CD4-positive, alpha-beta T cell treated with Interleukin-10 for 1 hour (primary cell): Measurements from ENCODE around the gene APOM.

Experiments
- DNase-seq: peaks from one replicate; pipeline ENCODE4 v3.0.0-alpha.2; 2020

APOM gene

DNA sequence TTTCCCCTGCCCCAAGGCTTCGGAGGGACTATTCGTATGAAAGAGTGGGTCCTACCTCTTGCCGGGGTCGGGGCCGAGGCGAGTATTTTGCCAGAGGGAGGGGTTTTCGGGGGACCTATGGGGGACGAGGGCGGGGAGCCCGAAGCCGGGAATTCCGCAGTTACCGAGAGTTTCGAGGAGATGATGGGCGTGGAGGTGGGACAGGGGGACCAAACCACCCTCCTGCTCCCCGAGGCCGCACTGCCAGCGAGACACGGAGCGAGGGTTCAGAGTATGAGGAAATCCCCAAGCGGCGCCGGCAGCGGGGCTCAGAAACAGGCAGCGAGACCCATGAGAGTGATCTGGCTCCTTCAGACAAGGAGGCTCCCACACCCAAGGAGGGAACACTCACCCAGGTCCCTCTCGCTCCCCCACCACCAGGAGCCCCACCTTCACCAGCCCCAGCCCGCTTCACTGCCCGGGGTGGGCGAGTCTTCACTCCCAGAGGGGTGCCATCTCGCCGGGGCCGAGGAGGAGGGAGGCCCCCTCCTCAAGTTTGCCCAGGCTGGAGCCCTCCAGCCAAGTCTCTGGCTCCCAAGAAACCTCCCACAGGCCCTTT, 23.9 kb upstream of the APOM start:
- no peak for DNase-seq

GRCh38 chr6:31632279-31632946, 23.3 kb upstream of the APOM start:
- no peak for DNase-seq

DNA sequence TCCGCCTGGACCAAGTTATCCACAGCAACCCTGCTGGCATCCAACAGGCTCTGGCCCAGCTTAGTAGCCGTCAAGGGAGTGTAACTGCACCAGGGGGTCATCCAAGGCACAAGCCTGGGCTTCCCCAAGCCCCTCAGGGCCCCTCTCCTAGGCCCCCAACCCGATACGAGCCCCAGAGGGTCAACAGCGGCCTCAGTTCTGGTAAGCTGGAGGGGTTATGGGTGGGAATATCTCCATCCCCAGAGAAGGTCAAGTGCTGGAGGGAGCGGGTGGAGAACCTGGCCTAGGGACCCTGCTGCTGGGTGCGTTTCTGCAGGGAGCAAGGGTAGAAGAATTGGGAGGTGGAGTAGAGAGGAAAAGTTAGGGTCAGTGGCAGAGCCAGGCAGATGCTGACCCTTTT, 22.2 kb upstream of the APOM start:
- no peak for DNase-seq

DNA sequence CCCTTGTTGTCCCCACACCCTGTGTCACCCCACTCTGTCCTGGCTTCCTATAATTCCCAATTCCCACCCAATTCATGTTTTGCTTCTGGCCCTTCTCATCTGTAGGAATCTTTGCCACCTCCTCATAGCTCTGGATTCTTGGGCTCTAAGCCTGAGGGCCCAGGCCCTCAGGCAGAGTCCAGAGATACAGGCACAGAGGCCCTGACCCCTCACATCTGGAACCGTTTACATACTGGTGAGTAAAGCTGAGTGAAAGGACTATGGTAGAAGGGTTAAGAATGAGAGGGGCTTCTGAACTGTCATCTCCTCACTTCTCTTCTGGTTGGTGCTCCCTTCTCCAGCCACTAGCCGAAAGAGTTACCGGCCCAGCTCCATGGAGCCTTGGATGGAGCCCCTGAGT, 21.6 kb upstream of the APOM start:
- no peak for DNase-seq

GRCh38 chr6:31634969-31635575, 20.6 kb upstream of the APOM start:
- DNase-seq, result no peak

- no peak for DNase-seq
Measured at GRCh38 chr6:31636698-31637596, 18.7 kb upstream of the APOM start.

DNA sequence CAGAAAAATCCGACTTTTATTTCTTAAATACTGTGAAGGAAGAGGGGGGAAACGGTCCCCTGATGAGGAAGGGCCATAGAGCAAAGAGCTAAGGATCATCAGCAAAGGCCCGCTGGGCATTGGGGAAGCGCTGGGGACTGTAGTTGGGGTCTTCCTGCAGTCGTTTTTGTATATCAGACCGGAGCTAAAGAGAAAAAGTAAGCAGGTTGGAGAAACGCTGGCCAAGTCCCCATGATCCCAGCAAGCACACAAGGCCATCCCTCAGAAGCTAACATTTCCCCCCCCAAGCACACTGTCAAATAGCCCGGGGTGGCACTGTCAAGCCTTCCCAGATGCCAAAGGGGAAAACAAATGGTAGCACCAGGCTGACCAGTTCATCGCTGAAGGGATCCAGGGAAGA, 16.7 kb upstream of the APOM start:
- no peak for DNase-seq

GRCh38 chr6:31639449-31639861, 16.2 kb upstream of the APOM start:
- no peak for DNase-seq

DNA sequence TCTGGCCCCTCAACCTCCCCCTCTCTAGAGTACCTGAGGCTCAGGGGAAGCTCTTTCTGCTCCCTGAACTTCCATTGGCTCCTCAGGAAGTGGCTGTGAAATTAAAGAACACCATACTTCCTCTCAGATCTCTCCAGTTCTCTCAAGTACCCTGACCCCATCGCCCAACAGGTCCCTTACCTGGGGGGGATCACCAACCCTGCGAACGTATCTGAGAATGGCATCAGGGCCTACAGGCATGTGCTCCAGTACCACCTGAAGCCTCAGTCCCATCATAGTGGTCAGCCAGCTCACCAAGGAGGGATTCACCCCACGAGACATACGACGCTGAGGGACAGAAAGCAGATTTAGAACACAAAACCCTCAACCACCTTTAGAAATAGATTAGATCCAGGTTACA, 15.1 kb upstream of the APOM start:
- DNase-seq, result no peak

GRCh38 chr6:31641370-31641769, 14.3 kb upstream of the APOM start:
- DNase-seq, result no peak

DNA sequence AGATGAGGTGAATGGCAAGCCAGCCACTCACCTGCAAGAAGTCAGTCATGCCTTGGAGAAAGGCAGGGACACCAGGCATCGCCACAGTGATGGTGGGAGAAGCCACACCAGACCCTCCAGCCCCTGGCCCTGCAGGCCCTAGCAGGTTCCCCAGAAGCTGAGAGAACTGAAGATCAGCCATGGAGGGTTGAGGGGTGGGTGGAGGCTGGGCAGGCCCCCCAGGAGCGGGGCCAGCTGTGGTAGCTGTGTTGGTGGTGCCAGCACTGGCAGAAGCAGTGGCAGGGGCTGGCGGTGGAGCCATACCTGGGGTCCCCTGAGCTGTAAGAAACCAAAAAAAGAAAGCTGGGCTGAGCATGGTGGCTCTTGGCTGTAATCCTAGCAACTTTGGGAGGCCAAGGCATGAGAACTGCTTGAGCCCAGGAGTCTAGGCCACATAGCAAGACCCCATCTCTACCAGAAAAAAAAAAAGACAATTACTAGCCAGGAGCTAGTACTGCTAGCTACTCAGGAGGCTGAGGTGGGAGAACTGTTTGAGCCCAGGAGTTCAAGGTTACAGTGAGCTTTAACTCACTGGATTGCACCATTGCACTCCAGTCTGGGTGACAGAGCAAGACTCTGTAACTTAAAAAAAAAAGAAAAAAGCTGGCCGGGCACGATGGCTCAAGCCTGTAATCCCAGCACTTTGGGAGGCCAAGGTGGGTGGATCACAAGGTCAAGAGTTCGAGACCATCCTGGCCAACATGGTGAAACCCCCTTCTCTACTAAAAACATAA, 12.7 kb upstream of the APOM start:
- no peak for DNase-seq

DNA sequence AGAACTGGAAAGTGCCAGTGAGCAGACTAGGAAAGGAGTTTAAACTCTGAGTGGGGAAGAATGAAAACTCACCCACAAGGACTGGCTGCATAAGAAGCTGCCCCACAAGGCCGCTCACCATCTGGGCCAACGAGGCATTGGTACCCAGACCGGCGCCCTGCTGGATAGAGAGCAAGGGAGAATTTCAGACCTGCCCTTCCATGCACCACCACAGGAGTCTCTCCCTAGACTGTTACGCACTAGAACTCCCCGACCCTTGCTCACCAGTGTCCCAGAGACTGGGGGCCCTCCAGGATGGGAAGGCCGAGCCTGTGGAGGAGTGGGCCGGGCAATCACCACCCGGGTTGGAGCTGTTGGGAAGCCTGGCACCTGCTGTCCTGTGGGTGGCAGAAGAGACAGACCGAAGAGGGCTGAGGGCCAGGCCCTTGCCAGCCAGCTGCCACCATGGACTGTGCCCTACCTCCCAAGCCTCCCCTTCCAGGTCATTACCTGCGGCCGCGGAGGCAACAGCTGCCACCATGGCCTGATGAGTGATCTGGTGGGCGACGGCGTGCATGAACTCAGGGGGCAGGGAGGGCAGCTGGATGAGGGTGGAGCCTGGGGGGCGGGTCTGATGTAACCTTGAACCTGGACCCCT, 11.8 kb upstream of the APOM start:
- DNase-seq, result no peak

DNA sequence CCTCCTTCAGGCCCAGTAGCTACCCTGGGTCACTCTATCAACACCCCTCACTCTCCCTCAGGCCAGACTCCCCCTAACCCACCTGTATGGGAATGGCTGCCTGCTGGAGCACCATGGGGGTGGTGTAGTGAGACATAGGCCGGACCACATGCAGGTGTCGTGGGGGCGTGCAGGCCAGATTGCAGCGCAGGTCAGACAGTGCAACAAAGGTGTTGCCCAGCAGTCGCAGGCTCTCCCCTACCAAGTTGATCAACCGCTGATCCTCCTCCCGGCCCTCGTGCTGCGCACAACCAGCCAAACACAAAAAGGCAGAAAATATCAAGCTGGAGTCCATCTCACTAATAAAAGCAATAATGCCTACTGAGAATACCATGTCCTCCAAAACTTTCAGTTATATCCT, 10.4 kb upstream of the APOM start:
- no peak for DNase-seq

GRCh38 chr6:31651602-31652191, 4.0 kb upstream of the APOM start:
- no peak for DNase-seq

GRCh38 chr6:31652925-31653724, 2.6 kb upstream of the APOM start:
- no peak for DNase-seq

DNA sequence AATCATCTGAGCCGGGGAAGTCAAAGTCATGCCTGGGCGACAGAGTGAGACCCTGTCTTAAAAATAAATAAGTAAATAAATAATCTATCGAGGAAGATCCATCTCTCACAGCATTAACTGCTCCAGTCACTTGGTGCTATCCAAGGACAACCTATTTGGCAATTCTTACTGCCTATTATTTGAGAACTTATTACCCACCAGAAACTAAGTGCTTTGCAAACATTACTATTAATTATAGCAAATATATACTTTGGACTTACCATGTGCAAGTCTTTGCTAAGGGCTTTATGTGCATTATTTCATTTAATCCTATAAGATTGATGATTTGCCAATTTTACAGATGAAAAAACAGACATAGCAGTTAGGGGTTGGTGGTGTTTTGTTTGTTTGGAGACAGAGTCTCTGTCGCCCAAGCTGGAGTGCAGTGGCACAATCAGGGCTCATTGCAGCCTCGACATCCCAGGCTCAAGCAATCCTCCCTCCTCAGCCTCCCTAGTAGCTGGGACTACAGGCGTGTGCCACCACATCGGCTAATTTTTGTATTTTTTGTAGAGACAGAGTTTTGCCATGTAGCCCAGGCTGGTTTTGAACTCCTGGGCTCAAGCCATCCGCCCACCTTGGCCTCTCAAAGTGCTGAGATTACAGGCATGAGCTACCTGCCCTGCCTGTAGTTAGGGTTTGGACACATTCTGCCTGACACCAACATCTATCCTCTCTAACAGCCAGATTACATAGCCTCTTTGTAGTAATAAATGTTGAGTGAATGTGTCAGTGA, 933 bp upstream of the APOM start:
- DNase-seq, result no peak

DNA sequence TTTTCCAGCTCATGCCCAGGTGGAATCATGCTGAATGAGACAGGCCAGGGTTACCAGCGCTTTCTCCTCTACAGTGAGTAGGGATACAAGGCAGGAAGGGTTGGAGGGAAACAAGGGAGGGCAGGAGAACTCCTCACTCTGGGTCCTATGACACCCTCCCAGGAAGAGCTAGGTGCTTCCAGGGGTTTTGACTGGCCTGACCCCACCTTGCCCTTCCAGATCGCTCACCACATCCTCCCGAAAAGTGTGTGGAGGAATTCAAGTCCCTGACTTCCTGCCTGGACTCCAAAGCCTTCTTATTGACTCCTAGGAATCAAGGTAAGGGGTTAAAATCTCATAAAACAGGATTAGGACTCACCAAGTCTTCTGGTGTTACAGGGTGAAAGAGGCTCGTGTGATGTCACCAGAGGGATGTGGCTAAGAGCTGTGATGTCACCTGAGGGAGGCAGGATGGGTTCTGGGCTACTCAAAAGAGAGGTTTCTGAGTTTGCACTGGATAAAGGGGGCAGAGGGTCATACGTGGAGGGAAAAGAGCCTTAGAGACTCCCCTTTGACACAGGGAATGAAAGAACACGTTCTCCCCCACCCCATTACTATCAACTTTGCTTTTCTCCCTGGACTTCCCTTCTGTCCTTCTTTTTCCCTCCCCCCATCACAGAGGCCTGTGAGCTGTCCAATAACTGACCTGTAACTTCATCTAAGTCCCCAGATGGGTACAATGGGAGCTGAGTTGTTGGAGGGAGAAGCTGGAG, 1.9 kb downstream of the APOM start:
- DNase-seq, result peak; percentile 44

- no peak for DNase-seq
Measured at GRCh38 chr6:31658158-31658688, 2.5 kb downstream of the APOM start.

- no peak for DNase-seq
Measured at GRCh38 chr6:31658983-31659648, 3.4 kb downstream of the APOM start.
